Activated CD4-positive, CD25-positive, alpha-beta regulatory T cell (primary cell): ENCODE measurements around the gene FNDC3B.

ENCODE experiments used
- DNase-seq, 4 experiments: peaks; one replicate each; lab custom pipeline; 2025; lab: John Stamatoyannopoulos, UW

FNDC3B gene

GRCh38 chr3:172333692-172334457 lies 294.5 kb downstream of the FNDC3B start:
- DNase-seq = no peak

- no peak for DNase-seq
Observed at GRCh38 chr3:172334671-172335207, 295.4 kb downstream of the FNDC3B start.

GRCh38 chr3:172339892-172340291 lies 300.5 kb downstream of the FNDC3B start:
- no peak for DNase-seq

- DNase-seq = no peak
Observed at GRCh38 chr3:172340583-172340982, 301.2 kb downstream of the FNDC3B start.

- no peak for DNase-seq
Observed at GRCh38 chr3:172341482-172342059, 302.2 kb downstream of the FNDC3B start.

GRCh38 chr3:172342097-172342659 lies 302.8 kb downstream of the FNDC3B start:
- DNase-seq = no peak

- DNase-seq = no peak
Observed at GRCh38 chr3:172343117-172343516, 303.7 kb downstream of the FNDC3B start.

- no peak for DNase-seq
Observed at GRCh38 chr3:172343979-172344378, 304.6 kb downstream of the FNDC3B start.

GRCh38 chr3:172346161-172346560 lies 306.8 kb downstream of the FNDC3B start:
- DNase-seq = no peak

GRCh38 chr3:172347895-172348679 lies 308.7 kb downstream of the FNDC3B start:
- no peak for DNase-seq

- DNase-seq = no peak
Observed at GRCh38 chr3:172351895-172352466, 312.6 kb downstream of the FNDC3B start.

GRCh38 chr3:172352786-172353185 lies 313.4 kb downstream of the FNDC3B start:
- no peak for DNase-seq

GRCh38 chr3:172354931-172355499 lies 315.6 kb downstream of the FNDC3B start:
- DNase-seq = no peak

- no peak for DNase-seq
Observed at GRCh38 chr3:172355836-172356235, 316.5 kb downstream of the FNDC3B start.

GRCh38 chr3:172356427-172356826 lies 317.0 kb downstream of the FNDC3B start:
- no peak for DNase-seq

GRCh38 chr3:172357850-172358754 lies 318.7 kb downstream of the FNDC3B start:
- DNase-seq = no peak

- DNase-seq = no peak
Observed at GRCh38 chr3:172359231-172359630, 319.9 kb downstream of the FNDC3B start.

GRCh38 chr3:172359996-172360395 lies 320.6 kb downstream of the FNDC3B start:
- no peak for DNase-seq

- DNase-seq = no peak
Observed at GRCh38 chr3:172362583-172362982, 323.2 kb downstream of the FNDC3B start.

GRCh38 chr3:172364374-172365027 lies 325.1 kb downstream of the FNDC3B start:
- DNase-seq = no peak
